HL-60/S4 treated with phorbol 12-myristate 13-acetate at 8.2 ng/mL for 4 days and 3 days (cell line): ENCODE data around the gene SLC44A4.
"Not testable (repeated sequence)": the region's sequence is repeated elsewhere in the genome, so short reads cannot be mapped to it uniquely, and the experiment has no call there.

Source experiments
- in situ Hi-C: fragments of 300-500 bp; cut with MboI; formaldehyde crosslinking; loops from 2 replicates; pipeline ENCODE4 v1.15.0; 2022; ENCODE audit warnings: low sequenced_read_pairs

Gene SLC44A4

GRCh38 chr6:31861150-31861549, 17.6 kb downstream of the SLC44A4 start:
- in situ Hi-C loops = no loop called here

GRCh38 chr6:31860349-31860748, 18.4 kb downstream of the SLC44A4 start:
- in situ Hi-C loops = no loop called here

GRCh38 chr6:31859923-31860322, 18.9 kb downstream of the SLC44A4 start:
- in situ Hi-C loops = no loop called here

- in situ Hi-C loops = no loop called here
Measured at GRCh38 chr6:31858707-31859106, 20.1 kb downstream of the SLC44A4 start.

GRCh38 chr6:31857774-31858173, 21.0 kb downstream of the SLC44A4 start:
- in situ Hi-C loops = not testable (repeated sequence)

GRCh38 chr6:31851980-31852718, 26.6 kb downstream of the SLC44A4 start:
- in situ Hi-C loops = not testable (repeated sequence)

- in situ Hi-C loops = no loop called here
Measured at GRCh38 chr6:31851485-31851832, 27.3 kb downstream of the SLC44A4 start.

GRCh38 chr6:31850765-31851484, 27.9 kb downstream of the SLC44A4 start:
- in situ Hi-C loops = no loop called here

- in situ Hi-C loops = no loop called here
Measured at GRCh38 chr6:31847276-31847978, 31.4 kb downstream of the SLC44A4 start.

GRCh38 chr6:31844507-31844906, 34.3 kb downstream of the SLC44A4 start:
- in situ Hi-C loops = no loop called here

GRCh38 chr6:31842053-31842452, 36.7 kb downstream of the SLC44A4 start:
- in situ Hi-C loops = no loop called here

- in situ Hi-C loops = not testable (repeated sequence)
Measured at GRCh38 chr6:31839779-31840126, 39.0 kb downstream of the SLC44A4 start.

GRCh38 chr6:31838968-31839367, 39.8 kb downstream of the SLC44A4 start:
- in situ Hi-C loops = no loop called here

- in situ Hi-C loops = not testable (repeated sequence)
Measured at GRCh38 chr6:31838114-31838553, 40.7 kb downstream of the SLC44A4 start.

GRCh38 chr6:31837369-31838113, 41.3 kb downstream of the SLC44A4 start:
- in situ Hi-C loops = no loop called here

- in situ Hi-C loops = no loop called here
Measured at GRCh38 chr6:31836474-31837368, 42.1 kb downstream of the SLC44A4 start.

- in situ Hi-C loops = no loop called here
Measured at GRCh38 chr6:31836047-31836473, 42.7 kb downstream of the SLC44A4 start.

GRCh38 chr6:31834367-31835250, 44.2 kb downstream of the SLC44A4 start:
- in situ Hi-C loops = no loop called here
